Stimulated activated CD4-positive, alpha-beta T cell treated with anti-CD3 and anti-CD28 coated beads, Interleukin-15, amount 100 ng/mL, for 24 hours (primary cell): ENCODE results near the gene KLK5.

Source experiments
- DNase-seq: peaks from one replicate; pipeline ENCODE4 v3.0.0-alpha.2; 2020

Gene KLK5

GRCh38 chr19:50968716-50969412 is 16.0 kb upstream of the KLK5 start:
- DNase-seq, result no peak

- DNase-seq, result no peak
These were observed 15.3 kb upstream of the KLK5 start for GRCh38 chr19:50967929-50968715.

- DNase-seq, result no peak
These were observed 11.4 kb upstream of the KLK5 start for GRCh38 chr19:50964266-50964665.

GRCh38 chr19:50963381-50963780 is 10.5 kb upstream of the KLK5 start:
- DNase-seq, result no peak

- DNase-seq, result no peak
These were observed 9.4 kb upstream of the KLK5 start for GRCh38 chr19:50962245-50962644.

GRCh38 chr19:50959731-50960500 is 7.1 kb upstream of the KLK5 start:
- DNase-seq, result no peak

GRCh38 chr19:50957587-50957986 is 4.7 kb upstream of the KLK5 start:
- DNase-seq, result no peak

GRCh38 chr19:50949861-50950260 is 3.0 kb downstream of the KLK5 start:
- no peak for DNase-seq

- DNase-seq, result no peak
These were observed 5.7 kb downstream of the KLK5 start for GRCh38 chr19:50947123-50947522.

- DNase-seq, result no peak
These were observed 8.0 kb downstream of the KLK5 start for GRCh38 chr19:50944795-50945194.

- no peak for DNase-seq
These were observed 9.6 kb downstream of the KLK5 start for GRCh38 chr19:50943074-50943828.

GRCh38 chr19:50939596-50939995 is 13.2 kb downstream of the KLK5 start:
- DNase-seq, result no peak

- DNase-seq, result no peak
These were observed 19.2 kb downstream of the KLK5 start for GRCh38 chr19:50933640-50934039.

- DNase-seq, result no peak
These were observed 20.2 kb downstream of the KLK5 start for GRCh38 chr19:50932690-50933083.

GRCh38 chr19:50932018-50932689 is 20.7 kb downstream of the KLK5 start:
- DNase-seq, result no peak

- DNase-seq, result no peak
These were observed 21.8 kb downstream of the KLK5 start for GRCh38 chr19:50931023-50931422.

- DNase-seq, result no peak
These were observed 24.0 kb downstream of the KLK5 start for GRCh38 chr19:50928831-50929230.

GRCh38 chr19:50926144-50926543 is 26.7 kb downstream of the KLK5 start:
- no peak for DNase-seq

GRCh38 chr19:50925734-50926133 is 27.1 kb downstream of the KLK5 start:
- DNase-seq, result no peak

GRCh38 chr19:50924586-50924985 is 28.3 kb downstream of the KLK5 start:
- DNase-seq, result no peak

- DNase-seq, result peak; percentile 84
These were observed 30.5 kb downstream of the KLK5 start for GRCh38 chr19:50922317-50922853.
